Measurements from ENCODE around the gene ARMC9.

Gene ARMC9

DNA sequence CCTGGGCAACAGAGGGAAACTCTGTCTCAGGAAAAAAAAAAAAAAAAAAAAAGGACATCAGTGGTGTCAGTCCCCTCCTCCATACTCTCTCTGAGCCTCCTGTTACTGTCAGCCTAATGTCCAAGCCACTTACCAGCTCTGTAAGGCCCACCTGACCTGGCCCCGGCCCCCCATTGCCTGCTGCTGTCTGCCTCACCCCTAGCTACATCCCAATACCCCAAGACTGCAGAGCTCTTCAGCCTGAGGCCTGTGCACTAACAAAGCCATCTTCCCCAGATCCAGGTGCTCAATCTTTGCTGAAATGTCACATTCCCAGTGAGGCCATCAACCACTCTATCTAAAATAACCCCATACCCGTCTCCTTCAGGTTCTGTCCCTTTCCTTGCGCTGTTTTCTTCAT lies 5.7 kb downstream of the ARMC9 start:
- no peak for DNase-seq

DNA sequence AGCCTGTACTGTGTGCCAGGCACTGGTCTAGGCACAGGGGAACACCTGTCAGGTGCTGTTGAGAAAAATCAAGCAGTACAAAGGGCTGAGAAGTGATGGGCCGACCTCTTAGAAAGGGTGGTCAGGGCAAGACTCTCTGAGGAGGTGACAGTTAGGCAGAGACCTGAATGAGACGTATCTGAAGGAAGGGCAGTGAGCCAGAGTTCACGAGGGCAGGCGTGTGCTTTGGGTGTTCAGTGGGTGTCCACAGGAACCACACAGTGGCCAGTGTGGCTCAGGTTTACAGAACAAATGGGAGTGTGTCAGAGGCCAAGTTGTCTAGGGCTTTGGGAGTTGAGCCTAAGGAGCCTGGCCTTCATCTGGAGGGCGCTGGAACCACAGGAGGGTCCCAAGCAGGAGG lies 6.2 kb downstream of the ARMC9 start:
- no peak for DNase-seq

DNA sequence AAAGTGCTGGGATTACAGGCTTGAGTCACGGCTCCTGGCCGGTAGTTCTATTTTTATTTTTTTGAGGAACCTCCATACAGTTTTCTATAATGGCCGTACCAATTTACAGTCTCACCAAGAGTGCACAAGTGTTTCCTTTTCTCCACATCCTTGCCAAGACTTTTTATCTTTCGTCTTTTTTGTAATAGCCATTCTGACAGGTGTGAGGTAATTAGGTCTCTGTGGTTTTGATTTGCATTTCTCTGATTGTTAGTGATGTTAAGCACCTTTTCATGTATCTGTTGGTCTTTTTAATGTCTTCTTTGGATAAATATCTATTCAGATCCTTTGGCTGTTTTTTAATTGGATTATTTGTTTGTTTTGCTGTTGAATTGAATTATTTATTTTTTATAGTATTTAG lies 9.3 kb downstream of the ARMC9 start:
- DNase-seq: no peak

DNA sequence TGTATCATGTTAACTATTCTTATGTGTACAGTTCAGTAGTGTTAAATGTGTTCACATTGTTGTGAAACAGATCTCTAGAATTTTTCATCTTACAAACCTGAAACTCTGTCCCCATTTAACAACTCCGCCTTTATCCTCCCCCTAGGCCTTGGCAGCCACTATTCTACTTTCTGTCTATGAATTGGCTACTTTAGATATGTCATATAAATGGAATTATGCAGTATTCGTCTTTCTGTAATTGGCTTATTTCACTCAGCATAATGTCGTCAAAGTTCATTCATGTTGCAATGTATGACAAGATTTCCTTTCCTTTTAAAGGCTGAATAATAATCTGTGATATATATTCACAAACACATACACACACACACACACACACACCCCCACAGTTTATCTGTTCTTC lies 12.4 kb downstream of the ARMC9 start:
- no peak for DNase-seq

DNA sequence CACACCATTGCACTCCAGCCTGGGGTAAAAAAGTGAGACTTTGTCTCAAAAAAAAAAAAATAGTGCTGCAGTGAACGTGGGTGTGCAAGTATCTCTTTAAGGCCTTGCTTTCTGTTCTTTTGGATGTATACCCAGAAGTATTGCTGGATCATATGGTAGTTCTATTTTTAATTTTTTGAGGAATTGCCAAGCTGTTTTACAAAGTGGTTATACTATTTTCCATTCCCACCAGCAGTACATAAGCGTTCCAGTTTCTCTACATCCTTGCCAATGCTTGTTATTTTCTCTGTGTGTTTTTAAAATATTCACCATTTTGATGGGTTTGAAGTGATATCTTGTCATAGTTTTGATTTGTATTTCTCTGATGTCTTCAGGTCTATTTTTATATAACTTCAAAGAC lies 13.1 kb downstream of the ARMC9 start:
- DNase-seq: no peak

DNA sequence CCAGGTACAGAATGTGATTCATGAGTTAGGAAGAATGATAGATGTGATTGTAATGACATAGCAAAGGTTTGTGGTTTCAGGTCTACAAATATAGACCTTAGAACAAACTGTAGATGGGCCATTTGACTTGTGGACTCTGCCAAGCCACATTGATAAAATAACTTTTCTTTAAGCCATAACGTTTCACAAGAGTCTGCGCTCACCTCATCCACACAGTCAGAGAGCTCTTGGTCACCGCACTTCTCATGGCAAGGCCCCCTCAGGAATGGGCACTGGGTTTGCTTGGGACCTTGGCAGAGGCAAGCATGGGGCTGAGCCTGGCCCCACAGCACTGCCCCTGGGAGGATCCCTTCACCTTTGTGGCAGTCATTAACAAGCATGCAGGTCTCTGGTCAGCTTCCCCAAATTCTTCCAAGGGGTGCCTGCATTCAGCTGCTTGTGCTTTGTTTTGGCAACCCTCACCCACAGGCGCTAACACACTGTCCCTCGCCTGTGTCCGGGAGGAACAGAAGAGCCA lies 14.0 kb downstream of the ARMC9 start:
- no peak for DNase-seq

DNA sequence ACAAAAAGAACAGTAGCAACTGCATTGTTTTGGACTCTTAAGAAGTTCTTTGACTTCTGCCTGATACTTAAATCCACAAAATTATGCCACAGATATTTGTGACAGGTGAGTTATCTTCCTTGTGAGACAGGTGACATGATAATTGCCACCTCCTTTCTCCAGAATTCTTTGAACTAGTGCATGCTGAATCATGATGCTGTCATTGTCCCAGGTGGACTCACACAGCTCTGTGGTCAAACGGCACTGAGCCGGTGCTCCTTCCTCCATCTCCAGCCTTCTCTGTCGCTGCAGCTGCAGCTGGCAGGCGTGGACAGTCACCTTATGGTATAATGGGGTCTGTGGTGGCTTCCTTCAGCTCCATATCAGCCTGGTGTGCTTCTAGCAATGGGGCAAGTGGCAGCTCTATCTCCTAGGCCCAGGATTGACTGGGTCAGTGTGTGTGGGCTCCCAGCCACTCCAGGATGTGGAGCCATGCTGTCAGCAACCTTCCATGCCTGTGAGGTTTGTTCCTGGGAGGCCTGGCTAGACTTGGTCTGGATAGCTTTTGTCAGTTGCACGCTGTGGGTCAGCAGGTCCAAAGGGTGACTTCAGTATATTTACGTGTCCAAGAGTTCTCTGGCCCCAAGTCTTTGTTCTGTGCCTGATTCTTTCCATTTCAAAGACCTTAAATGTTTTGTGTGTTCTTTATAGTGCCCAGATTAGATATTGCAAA lies 15.7 kb downstream of the ARMC9 start:
- no peak for DNase-seq

DNA sequence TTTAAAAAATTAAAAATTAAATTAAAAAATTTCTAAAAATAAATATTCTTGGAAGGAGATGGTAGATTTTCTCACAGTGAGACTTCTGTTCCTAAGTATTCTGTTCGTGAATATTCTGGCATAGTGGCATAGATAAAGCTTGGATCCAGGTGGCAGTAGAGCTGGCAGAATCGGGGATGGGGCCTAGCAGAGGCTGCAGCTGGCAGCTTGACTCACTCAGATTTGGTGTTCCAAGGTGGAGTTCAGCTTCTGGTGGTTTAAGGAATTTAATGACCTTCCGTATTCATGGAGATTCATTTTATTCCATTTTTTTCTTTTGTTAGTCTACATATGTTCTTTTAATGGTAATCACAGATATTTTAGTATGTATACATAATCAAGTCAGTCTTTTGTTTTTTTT lies 19.9 kb downstream of the ARMC9 start:
- DNase-seq: no peak

DNA sequence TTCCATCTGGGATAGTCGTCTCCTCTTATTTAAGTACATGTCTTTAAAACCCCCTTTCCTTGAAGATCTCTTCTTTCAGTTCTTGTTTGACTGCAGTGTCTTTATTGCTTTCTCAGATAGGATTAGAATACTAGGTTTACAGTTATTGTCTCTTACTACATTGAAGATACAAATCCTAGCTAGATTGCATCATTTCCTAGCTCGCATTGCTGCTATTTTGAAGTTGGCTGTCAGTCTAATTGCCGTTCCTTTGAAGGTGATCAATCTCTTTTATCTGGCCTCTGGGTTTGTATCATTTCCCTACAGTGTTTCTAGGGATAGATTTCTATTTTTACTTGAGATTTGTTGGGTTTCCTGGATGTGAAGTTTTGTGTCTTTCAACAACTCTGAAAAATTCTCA lies 20.9 kb downstream of the ARMC9 start:
- DNase-seq: no peak

DNA sequence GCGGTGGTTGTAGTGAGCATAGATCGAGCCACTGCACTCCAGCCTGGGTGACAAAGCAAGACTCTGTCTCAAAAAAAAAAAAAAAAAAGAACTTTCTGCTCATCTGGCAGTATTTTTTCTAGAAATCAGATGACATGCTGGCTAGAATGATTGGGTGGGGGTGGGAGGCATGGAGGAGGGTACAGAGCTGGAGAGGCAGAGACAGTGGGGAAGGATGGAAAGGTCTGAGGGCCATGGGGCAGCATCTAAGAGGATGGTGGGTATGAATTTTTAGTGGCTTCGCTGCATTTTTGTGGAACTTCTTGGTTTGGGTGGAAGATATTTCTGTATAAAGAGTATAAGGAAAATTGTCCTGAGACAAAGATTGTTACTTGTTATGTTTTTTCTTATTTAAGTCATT lies 23.3 kb downstream of the ARMC9 start:
- DNase-seq: no peak

DNA sequence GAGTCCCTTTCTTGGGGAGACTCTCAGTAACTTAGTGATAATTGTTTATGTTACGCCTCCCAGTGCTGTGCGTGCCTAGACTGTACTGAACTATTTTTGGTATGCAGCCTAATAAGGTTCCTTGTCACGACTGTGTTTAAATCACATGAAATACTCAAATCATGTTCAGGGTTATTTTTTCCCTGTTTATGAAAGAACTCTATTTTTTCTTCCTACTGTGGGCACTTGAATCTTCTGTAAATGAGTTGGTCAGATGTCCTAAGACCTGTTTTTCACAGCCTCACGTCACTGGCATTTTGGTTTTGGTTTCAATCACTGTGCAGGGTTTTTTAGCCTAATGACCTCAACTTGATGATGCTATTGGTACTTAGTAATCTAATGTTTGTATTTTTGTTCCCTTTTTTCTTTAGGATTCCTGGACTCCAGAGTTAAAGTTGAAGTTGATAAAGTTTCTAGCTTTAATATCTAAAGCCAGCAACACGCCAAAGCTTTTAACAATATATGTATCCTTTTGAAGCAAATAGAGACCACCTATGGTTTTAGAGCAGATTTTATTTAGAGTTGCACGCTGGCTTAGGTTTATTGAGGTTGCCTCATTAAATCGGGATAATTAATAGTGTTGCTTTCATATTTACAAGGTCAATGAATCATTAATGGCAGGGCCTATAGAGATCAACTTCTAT lies 24.0 kb downstream of the ARMC9 start:
- no peak for DNase-seq

DNA sequence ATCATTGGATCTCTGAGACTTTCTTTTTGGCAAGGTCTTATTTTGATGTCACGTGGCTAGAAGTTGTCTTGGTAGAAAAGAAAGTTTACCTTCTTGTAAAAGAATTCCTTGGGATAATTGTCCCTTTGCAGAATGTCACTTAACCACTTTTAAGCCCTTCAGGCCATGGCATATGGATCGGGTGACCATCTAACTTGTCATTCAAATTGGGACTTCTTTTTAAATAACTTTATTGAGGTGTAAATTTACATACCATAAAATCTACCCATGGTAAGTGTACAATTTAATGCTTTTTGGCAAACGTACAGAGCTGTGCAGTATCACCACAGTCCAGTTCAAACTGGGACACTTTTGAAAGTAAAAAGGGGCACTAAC lies 24.6 kb downstream of the ARMC9 start:
- no peak for DNase-seq

DNA sequence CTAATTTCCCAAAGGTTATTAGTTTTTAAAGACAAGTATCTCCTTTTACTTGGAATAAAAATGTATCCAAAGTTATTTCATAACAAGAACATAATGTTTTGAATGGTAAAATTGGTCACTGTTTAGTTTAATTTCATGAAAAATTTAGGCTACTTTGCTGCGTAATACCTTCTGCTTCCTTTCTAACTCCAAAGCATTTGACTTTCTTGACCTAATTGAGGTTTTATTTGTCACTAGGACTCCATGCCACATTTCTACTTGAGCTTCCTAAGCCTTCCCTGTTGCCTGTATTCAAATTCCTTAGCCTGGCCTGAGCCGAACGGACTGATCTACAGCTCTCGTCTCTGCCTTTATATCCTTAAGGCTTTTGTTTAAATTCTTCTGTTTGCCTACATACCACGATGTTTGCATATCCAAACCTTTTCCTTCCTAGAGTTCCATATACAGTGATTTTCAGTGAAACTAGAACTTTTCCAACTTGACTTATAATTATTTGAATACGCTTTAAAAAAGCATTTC lies 25.1 kb downstream of the ARMC9 start:
- DNase-seq: no peak

DNA sequence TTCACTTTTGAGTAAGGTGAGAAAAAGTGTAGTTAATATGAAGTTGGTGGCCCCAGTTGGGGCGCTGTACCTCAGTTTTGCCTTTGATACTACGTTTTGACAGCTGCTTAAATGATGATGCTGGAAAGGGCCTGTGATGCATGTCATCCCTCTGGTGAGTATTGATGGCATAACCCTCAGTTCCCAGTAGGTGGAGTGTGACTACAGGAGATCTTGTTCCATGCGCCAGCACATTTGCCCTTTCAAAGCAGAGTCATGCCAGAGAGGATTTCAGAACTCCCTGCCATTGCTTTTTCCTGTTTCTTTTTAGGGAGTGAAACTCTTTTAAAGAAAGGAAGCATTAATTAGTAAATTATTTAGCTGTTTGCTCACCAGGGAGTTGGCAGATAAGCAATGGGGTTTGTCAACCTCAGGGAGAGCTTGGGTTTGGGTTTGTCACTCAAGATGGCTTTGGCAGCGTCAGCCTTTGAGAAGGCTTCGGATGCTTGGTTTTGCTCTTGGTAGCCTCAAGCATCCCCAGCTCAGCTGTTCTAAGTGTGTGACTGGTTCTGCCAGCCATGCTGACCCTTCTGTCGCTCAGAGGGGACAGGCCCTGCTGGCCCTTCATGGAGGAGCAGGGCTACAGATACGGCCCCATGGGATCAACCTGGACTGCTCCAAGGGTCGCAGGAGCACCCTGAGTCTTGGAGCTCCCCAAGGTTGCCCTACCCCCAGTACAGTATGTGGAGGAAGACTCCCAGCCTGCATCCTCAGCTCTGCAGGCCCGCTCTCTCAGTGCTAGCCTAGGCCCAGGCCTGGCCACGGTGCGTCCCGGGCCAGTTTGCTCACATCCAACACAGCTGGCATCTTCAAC lies 29.1 kb downstream of the ARMC9 start:
- peak; percentile 39 to 71 for DNase-seq

DNA sequence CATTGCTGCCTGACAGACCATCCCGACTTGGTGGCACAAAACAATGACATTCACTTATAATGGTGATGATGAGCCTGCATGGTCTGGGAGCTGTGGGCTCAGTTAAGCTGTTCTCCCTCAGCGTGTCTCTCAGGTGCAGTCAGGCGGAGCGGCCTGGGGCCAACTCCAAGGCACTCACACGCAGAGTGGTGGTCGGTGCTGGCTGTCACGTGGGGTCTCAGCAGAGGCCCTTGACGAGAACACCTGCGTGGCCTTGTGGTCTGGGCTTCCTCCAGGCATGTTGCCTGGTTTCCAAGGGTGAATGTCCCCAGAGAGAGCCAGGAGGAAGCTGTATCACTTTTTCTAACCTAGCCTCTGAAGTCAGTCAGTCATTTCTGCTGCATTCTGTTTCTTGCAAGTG lies 29.8 kb downstream of the ARMC9 start:
- no peak for DNase-seq

DNA sequence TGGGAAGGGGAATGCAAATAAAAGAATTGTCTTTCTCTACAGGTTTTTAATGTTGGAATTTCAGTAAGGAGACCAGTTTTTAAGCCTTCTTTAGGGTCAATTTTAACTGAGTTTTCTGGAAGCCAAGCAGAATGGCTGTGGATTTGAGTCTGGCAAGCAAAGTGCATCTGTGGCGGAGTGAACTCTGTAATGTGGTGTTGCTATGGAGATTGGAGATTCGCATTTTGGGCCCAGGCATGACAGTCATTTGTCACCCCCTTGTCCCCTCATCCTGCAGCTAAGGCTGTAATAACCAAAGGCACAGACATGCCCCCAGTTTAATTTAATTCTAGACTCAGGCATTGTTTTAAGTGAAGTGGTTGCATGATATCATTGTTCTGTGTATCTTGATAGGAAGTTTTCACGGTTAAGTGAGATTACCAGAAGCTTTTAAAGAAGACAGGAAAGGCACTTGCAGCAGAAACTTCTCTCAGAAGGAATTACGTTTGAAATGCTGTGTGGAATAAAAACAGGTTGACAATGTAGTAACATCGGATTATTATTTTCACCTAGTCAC lies 30.6 kb downstream of the ARMC9 start:
- no peak for DNase-seq

DNA sequence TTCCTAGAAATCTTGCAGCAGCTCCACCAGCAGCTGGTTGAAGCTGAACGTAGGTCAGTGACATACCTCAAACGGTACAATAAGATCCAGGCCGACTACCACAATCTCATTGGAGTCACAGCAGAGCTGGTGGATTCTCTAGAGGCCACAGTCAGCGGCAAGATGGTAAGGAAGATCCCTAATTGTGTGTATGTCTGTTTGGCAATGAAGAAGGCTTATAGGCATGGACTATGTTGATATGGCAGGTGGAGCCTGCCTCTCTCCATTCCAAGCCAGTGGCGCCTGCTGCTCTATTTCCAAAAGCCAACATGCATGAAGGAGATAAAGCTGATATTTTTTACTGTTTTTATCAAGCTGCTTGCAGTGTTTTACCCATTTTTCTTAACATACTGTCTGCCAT lies 36.8 kb downstream of the ARMC9 start:
- DNase-seq: no peak

DNA sequence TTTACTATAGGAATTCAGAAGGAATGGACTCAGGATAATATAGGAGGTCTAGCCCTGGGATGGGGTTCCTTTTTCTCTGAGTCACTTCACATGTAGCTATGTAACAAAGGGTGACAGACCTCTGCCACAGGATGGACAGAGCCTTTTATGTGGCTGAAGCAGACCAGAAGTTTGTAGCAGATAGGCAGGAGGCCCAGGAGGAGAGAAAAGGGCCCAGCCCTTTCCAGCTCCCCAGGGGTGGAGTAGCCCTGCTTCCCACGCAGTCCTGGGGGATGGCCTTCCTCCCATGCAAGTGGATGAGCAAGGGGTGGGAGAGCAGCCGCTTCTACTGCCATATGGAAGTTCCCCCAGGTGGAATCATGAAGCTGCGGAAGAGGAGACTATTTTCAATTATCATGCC lies 40.3 kb downstream of the ARMC9 start:
- DNase-seq: no peak

DNA sequence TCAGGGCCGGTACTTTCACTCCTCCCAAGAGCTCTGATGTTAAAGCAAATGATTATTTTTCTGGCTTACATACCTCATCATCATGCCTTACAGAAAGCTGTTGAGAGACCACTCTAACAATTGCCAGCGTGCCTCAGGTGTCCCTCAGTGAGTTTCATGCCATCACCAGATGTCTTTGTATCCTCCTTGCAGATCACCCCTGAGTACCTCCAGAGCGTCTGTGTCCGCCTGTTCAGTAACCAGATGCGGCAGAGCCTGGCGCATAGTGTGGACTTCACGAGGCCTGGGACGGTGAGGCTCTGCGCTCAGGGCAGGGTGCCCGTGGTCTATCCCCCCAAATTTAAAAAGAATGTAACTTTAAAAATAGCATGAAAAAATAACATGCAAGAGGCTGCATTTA lies 41.3 kb downstream of the ARMC9 start:
- no peak for DNase-seq

DNA sequence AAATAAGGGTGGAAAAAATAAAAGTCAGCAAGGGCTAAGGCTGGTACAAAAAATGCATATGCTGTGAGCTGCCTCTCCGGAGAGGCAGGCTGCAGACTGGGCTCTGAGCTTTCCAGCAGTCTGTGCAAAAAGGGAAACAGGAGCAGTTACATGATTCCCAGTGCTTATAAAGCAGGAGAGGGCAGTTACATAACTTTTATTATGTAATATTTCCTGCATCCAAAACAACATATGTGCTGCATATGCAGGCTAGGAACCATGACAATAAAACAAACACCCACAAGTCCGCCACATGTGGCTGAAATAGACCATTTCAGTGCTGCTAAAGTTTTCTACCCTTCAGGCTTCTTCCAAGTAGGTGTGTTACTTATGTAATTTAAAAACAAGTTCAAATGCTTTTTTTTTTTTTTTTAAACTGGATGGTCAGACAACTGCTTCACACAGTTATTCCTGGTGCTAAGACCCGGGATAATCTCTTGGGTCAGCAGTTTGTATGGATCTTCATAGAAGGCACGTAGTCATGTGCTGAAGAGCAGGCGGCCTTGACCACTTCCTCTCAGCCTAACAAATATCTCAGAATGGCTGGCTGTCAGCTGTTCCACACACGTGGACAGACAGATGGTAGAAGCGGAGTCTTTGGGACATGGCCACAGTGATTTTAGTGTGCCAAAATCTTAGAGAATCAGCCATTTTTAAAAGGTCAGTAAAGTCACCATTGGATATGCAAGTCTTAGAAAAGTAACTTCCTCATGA lies 43.5 kb downstream of the ARMC9 start:
- no peak for DNase-seq

DNA sequence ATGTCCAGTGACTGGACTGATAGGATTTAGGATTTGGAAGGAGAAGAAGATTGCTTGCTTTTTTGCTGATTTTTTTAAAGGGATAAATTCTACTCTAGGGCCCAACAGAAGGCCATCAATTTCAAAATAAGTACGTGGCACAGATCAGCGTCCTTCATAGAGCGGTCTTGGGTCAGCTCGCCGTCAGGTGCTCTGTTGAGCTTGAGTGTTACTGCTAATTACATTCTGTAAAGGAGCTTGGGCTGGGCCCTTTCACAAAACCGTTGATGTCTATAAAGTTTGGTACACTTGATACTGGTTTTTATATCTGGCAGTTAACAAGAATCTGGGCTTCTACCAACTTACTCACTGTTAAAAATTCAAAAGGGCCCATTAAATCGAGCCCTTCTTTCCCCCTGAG lies 45.4 kb downstream of the ARMC9 start:
- DNase-seq: no peak
